Stimulated activated CD4-positive, alpha-beta T cell treated with anti-CD3 and anti-CD28 coated beads, TNF-alpha, amount 100 ng/mL, for 24 hours (primary cell): ENCODE results near the gene ZBTB7B.
A peak's percentile ranks its signal among the peaks of the same experiment; 100 is the strongest.

Source experiments
- DNase-seq, 3 experiments: peaks; one replicate each; pipeline ENCODE4 v3.0.0-alpha.2; 2020; ENCODE audit warnings: low read depth in 3 of 3

The ZBTB7B gene

DNA sequence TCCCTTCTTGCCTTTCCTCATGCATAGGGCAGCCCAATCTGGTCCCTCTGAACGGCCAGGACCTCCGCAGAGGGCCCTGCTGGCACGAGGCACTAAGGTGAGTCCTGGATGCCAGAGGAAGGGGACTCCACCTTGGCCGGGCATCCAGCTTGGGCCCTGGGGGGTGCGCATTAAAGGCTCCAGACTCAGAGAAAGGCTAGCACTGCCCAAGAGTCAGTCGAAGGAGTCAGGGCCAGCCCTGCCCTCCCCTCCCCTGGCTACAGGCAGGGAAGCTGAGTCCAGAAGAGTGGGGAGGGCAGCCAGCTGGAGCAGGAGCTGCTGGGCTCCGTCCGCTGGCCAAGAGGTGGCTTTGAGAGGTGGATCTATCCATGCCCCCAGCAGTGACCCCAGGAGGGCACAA, 58.1 kb downstream of the ZBTB7B start:
- DNase-seq = no peak

DNA sequence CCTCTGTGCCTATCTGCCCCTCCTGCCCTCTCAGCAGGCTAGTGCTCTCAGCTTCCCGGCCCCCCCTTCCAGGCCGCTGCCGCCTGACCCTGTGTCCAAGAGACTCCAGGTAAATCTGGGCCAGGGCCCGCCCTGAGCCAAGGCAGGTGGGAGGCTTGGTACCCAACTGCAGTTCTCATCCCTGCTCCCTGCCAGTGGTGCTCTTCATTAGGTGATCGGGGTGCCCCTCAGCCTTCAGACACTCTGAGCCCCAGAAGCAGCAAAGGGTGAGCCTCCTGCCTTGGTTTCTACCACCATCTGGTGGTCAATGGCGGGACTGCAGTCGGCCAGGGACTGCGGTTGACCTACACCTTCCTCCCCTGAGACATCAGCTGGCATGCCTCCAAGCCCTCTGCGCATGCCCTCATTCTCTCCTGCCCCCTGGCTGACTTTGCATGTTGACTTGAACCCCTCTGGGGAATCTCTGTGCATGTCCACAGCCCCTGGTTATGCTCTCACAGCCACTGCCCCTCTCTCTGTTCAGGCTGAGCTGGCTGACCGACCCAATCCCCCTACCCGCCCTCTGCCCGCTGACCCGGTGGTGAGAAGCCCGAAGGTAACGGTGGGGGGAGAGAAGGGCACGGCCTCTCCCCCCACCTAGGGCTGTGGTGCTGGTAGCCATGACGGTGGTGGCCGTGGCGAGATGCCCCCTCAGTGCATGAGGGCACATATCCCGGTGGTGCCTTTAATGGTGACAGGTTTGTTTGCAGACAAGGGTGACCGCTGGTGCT, 59.0 kb downstream of the ZBTB7B start:
- peak; percentile 90 to 97 (median 91) for DNase-seq

DNA sequence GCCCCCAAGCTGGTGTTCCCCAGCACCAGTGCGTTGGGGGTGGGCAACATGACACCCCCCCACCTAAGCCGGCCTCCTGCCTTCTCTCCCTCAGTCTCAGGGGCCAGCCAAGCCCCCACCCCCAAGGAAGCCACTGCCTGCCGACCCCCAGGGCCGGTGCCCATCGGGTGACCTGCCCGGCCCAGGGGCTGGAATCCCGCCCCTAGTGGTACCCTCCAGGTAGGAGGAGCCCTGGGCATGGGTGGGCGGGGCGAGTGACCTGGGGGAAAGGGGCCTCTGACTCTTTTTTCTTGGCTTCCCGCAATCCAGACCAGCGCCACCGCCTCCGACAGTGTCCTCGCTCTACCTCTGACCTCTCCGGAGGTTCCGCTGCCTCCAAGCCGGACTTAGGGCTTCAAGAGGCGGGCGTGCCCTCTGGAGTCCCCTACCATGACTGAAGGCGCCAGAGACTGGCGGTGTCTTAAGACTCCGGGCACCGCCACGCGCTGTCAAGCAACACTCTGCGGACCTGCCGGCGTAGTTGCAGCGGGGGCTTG, 59.6 kb downstream of the ZBTB7B start:
- no peak for DNase-seq

DNA sequence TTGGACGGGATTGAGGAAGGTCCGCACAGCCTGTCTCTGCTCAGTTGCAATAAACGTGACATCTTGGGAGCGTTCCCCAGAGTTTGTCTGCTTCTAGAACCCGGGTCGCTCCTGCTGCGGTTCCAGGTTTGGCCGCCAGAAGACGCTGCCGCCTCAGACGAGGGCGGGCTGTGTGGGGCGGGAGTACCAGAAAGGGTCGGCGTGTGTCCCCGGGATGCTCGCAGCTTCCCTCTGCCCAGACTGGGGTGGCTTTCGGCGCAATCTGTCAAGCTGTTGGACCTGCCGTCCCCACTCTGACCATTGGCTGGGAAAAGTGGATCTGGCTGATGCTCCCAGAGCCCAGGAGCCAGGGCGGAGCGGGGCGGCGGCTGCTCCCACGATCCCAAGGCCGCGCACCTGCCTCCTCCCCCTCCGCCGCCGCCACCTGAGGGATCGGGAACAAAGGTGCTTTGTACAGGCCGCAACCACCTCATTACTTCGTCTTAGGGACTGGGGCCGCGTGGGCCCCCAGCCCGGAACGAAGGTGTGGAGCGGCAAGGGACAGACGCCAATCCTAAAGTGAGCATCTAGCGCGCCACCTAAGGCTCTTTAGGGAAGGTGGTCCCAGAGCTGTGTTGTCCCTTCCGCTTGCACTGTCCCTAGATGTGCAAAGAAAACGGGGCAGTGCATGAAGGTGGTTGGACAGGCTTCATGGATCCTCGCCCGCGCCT, 60.3 kb downstream of the ZBTB7B start:
- peak; percentile 55 to 80 (median 55) for DNase-seq

DNA sequence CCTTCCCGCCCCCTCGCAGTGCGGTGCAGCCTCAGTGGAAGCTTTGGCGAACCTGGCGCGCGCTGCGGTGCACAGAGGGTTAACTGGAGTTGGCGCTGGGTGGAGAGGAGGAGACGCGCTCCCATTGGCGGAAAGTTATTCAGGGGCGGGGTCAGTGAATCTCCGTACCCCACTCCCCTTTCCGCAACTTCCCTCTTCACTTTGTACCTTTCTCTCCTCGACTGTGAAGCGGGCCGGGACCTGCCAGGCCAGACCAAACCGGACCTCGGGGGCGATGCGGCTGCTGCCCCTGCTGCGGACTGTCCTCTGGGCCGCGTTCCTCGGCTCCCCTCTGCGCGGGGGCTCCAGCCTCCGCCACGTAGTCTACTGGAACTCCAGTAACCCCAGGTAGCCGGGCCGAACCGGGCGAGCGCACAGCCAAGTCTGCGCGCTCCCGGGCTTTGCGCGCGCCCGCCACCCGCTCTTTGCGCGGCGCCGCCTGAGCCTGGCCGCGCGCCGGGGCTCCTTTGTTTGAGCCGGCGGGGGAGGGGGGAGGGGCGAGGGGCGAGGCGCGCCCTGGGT, 61.0 kb downstream of the ZBTB7B start, which contains the start of gene EFNA4:
TSS of gene EFNA4 (plus strand) at position 191 of the 561 bp plus-strand sequence. CDS start at position 275, 84 bp downstream.
- DNase-seq = peak; percentile 67 to 84 (median 72)

DNA sequence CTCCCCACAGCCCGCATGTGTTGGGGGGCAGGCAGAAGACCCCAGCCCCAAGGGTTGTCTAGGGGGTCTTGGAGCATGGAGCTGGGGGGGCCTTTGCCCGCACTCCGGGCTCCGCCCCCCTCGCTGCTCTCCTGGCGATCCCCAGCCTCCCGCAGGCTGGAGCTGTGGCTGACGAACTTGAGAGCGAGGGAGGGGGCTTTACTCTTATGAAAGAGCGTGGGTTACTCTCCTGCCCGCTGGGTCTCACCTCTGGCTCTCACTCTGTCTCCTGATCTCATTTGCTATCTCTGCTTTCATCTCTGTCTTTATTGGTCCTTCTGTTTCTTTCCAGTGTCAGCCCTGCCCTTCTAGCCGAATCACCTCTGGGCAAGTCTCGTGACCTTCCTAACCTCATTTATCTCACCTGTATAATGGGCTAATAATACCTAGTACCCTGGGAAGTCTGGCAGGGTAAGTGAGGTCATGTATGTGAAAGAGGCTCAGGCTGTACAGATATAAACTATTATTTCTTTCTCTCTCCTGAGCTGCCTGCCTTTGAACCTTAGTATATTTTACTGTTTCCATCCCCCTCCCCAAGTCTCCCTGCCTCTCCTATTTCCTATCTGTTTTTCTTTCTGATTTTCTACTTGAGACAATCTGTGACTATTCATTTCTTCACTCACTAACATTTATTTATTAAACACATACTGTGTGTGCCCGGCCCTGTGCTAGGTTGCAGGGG, 61.7 kb downstream of the ZBTB7B start:
- DNase-seq = no peak

DNA sequence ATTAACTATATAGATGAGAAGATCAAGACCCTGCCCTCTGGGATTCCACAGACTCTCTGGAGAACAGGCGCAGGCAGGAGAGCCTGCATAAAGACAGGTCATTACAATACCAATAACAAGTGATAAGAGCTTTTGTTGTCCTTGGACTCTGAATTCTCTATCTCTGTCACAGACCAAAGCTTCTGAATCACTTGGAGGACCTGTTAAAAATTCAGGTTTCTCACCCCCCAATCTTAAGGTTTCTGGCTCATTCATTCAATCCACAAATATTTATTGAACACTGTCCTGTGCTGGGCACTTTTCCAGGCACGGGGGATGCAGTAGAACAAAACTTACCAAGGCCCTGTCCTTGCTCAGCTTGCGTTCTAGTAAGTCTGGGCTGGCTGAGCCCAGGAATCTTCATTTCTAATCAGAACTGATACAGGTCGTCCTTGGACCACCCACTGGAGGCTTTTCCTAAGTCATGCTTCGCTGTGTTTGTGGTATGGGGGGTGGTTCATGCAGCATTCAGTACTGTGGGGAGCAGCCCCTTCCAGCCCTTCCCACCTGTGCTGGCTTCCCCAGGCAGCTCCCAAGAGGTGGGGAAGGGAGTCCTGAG, 62.3 kb downstream of the ZBTB7B start:
- DNase-seq = no peak

DNA sequence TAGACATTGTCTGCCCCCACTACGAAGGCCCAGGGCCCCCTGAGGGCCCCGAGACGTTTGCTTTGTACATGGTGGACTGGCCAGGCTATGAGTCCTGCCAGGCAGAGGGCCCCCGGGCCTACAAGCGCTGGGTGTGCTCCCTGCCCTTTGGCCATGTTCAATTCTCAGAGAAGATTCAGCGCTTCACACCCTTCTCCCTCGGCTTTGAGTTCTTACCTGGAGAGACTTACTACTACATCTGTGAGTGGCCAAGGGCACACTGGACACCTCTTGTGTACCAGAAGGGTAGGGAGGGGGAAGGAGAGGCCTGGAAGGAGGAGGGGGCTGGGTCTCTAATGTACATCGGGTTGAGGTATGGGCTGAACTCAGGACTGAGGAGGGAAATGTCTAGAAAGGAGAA, 64.2 kb downstream of the ZBTB7B start:
- no peak for DNase-seq
